GM21526 (cell line): Measurements from ENCODE around the gene PSMA4.
"Not testable (repeated sequence)": the region's sequence is repeated elsewhere in the genome, so short reads cannot be mapped to it uniquely, and the experiment has no call there.

Experiments
- ATAC-seq: cut with Tn5 transposase; IDR thresholded peaks from one replicate; pipeline ENCODE4 v1.9.1; 2021; ENCODE audit warnings: moderate library complexity; ENCODE audit not compliant: unreplicated experiment, low FRiP score

PSMA4 gene

DNA sequence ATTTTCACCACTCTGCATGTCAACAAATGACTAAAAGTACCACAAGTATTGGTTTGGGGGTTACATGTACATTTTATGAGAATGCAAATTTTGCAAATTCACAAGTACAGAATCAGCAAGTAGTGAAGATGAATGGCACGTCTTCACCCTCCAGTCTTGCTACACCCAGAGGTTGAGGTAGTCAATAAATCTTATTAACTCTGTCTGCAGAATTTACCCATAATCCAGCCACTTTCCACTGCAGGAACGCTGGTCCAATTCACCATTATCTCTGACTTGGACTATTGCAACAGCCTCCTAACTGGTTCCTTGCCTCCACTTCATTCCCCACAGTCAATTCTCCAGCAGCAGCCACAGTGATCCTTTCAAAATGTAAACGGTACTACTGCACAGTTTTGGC is 10.6 kb downstream of the PSMA4 start:
- ATAC-seq = no peak

DNA sequence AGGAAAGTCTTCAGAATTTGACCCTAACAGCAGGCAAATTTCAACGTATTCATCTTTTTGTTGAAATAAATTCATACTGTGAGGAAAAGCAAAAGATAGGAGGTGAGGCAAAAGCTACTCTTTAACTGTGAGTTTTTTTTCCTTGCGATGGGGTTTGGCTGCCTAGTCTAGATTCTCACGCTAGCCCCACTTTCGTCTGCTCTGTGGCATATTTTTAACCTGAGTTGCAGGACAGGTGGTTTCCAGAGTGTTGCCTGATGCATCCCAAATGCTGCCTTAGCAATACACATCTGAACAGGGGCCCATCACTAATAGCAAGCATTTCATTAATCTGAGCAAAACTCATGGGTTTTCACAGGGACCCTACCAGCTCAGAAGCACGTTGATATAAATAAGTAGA is 11.7 kb downstream of the PSMA4 start:
- no peak for ATAC-seq

DNA sequence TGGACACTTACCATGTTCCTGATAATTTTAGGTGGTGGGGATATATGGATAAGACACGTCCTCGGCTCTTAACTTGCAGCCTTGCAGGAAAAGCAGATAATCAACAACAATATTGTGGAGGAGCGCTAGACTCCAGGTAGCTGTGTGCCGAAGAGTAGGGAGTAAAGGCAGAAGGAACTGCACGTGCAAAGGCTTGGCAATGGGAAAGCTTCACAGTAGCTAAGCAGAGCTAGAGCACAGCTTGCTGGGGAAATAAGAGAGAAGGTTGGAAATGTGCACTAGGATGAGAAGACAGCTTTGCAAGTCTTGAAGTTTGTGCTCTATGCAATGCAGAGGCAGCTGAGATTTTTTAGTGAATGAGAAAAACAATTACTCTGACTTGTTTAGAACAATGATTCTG is 12.4 kb downstream of the PSMA4 start:
- ATAC-seq = no peak

DNA sequence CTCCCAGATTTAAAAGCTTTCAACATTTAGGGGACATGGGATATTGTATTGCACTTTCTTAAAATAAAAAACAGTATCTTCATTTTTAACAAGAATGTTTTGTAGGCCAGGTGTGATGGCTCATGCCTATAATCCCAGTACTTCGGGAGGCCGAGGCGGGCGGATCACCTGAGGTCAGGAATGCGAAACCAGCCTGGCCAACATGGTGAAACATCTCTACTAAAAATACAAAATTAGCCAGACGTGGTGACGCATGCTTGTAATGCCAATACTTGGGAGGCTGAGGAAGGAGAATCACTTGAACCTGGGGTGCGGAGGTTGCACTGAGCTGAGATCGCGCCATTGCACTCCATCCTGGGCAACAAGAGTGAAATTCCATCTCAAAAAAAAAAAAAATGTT is 20.0 kb downstream of the PSMA4 start:
- not testable (repeated sequence) for ATAC-seq

DNA sequence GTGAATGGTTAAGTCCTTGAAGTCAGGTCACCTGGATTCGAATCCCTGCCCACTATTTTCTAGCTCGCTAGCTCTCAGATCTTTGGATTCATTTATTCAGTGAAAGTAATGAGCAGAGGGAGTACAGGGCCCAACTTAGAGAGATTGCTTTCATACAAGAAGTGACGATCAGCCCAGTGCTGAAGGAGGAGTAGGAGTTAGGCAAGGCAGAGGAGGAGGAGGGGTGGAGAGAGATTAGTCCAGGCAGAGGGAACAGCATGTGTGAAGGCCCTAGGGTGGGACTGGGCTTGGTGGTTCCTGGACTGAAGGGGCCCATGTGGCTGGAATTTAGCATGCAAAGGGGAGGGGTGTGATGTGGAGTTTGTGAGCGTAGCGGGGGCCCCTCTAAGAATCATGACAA is 21.2 kb downstream of the PSMA4 start:
- no peak for ATAC-seq

DNA sequence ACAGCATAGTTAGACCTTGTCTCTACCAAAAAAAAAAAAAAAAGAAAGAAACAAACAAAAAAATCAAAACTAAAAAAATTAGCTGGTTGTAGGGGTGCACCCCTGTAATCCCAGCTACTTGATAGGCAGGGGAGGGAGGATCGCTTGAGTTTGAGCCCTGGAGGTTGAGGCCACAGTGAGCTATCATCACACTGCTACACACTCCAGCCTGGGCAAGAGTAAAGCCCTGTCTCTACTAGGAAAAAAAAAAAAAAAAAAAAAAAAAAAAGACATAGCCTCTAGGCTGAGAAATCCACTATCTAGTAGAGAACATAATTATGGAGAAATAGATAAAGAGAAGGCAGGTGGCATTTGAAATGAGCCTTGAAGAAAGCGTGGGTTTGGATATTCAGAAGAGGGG is 22.8 kb downstream of the PSMA4 start:
- no peak for ATAC-seq

DNA sequence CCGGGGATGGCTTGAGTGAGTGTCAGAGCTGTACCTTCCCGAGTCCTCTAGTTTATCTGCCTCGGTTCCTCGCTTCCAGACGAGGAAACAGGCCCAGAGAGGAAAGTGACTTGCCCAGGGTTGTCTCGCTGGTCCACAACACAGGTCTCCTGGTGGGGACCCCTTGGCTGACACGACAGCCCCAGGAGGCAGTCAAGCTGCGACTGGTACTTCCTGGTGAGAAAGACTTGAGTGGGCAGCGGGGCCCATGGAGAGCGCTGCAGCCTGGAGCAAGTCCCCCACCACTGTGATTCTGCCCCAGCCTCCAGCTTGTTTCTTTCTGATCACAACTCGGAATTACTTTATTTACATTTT is 24.5 kb downstream of the PSMA4 start:
- no peak for ATAC-seq

DNA sequence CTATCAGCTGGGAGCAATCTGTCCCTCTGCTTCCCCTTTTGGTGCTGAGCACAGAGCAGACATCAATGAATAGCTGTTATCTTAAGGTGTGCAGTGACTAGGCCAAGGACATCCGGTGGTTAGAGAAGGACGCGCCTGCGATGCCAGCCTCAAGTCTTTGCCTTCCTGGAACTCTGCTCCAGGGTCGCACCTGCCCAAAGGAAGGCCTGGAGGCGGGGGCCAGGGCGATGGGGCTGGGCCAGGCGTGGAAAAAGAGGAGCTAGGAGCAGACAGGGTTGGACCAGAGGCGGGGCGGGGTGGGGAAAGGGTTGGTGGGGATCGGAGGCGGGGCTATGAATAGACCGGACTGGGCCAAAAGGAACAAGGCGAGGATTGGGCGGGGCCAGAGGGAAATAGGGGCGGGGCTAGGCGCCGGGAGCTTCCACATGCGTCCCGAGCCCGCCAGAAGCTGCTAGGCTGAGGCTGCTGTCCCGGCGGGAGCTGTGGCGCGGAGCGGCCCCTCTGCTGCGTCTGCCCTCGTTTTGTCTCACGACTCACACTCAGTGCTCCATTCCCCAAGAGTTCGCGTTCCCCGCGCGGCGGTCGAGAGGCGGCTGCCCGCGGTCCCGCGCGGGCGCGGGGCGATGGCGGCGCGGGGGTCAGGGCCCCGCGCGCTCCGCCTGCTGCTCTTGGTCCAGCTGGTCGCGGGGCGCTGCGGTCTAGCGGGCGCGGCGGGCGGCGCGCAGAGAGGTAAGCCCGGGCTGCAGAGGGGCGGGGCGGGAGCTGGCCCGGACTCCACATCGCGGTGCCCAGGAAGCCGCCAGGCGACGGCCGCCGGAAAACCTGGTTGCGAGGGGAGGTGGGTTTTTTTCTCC is 25.1 kb downstream of the PSMA4 start, which contains the start of gene CHRNA5:
Gene CHRNA5, plus strand, starts transcription at position 424 of the 854 bp plus-strand sequence. Its CDS starts 200 bp downstream, at position 624.
- no peak for ATAC-seq

DNA sequence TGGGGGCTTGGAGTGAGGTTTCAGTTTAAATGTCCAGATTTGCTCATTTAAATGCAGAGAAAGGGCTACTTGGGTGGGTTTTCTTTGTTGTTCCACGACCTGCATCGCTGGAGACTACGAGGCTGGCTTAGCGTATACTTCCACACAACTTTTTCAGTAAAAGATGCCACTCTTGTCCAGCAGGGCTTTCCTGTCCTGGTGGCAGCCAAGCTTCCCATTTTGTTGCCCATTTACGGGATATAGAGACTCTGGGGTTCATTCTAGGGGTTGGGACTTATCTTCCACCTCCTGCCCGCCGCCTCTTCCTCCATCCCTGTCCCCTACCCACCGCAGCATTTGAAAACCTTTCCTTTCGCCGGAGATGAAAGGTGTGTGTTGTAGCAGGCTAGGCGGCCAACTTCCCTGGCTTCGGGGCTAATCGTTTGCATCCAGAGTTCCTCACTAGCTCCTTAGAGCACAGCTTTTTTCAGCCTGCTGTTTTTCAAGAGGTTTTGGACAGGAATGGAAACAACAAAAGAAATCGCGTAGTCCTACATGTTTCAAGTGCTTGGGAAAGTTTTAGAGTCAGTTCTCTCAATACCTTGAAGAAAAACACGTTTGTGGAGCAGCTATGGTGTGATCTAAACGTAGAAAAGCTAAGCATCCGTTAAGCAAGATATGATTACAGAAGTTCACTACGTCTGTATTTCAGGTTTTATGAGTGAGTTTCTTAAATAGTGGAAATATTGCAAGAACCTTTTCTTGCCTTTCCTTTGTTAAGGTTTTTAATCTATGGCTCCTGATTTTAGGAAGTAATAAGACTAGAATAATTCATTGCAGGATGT is 25.9 kb downstream of the PSMA4 start:
- ATAC-seq = no peak

DNA sequence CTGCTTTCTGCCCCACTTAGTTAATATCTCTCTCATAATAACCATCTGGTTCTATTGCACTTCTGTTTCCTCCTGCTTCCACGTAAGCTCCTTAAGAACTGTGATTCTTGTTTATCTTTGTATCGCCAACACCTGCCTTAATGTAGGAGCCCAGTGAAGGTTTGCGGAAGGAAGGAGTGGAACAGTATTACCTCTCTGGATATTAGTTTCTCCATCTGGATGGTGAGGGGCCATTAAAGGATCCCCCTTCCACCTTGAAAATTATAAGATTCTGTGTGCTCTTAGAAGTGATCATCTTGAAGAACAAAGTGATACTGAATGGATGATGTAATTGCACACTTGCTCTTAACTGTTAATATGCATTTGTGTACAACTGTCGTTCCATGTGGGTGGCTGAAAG is 27.3 kb downstream of the PSMA4 start:
- no peak for ATAC-seq

DNA sequence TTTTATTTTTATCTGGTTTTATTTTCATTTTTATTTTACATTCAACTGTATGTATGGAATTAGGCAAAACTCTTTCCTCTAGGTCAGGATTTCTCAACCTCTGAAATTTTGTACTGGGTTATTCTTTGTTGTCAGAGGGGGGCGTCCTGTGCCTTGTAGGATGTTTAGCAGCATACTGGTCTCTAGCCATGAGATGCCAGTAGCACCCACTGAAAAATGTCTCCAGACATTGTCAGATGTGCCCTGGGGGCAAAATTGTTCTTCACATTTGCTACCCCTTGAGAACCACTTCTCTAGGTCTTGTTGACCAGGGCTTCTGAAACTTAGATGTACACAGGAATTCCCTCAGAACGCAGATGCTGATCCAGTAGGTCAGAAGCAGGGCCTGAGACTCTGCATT is 30.5 kb downstream of the PSMA4 start:
- ATAC-seq = no peak

DNA sequence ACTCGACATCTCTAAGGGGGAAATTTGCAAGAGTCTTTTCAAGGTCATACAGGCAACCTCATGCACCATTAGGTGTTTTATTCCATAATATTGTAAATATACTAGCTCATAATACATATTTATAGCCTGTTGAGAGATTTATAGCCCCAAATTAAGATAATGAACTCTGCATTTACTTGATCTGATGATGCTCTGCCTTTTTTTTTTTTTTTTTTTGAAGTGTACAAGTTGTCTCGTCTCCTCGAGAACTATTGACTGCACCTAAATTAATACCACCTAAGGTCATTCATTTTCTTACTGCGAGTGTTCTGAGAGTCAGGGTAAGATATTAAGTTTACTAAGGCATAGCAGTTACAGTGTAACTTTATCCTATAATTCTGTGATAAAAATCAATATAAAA is 31.1 kb downstream of the PSMA4 start:
- no peak for ATAC-seq

DNA sequence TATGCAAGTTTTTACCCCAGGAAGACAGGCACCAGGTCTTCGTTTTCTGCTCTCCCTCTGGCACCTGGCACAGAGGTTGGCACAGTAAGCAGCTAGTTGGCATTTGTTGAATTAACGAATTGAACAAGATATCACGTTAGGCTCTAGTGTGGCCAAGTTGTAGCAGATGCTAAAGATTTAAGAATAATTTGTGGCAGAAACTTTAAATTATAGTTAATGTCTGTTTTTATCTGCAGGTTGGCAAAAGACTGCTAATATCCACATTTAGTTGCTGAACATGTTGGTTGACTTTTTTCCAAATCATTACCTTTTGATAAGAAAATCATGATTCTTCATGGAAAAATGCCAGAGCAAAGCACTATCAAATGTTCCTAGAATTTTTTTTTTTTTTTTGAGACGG is 33.2 kb downstream of the PSMA4 start:
- no peak for ATAC-seq

DNA sequence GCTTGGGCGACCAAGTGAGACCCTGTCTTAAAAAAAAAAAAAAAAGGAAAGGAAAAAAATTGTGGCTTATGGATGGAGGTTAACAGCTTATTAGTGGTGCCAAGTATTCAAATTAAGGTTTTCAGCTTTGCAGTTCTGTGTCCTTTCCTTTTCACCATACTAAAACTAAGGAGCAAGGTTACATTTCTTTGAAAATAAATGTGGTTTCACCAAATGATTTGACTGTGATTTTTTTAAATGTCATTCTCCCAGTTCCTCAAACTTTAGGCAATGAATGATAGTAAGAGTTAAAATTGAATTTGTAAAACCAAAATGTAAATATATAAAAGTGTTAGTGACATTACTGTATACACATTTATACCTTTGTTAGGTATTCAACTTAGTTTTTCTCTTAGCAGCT is 34.7 kb downstream of the PSMA4 start:
- ATAC-seq = no peak

DNA sequence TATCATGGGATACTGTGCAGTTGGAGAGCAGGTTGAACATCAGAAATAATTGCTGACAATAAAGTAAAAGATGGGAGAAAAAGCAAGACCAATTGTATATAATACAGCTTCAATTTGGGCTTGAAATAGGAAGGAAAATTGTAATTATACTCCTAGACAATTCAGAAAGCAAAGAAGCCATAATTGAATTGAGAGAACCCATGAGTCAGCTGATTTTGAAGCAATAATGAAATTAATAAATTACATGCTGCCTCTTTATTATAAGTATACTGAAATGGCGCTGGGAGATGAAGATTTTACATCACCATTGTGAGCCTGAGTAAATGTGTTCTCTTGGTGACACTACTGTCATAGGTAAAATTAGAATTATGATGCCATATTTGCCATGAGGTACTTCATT is 57.3 kb downstream of the PSMA4 start:
- no peak for ATAC-seq

DNA sequence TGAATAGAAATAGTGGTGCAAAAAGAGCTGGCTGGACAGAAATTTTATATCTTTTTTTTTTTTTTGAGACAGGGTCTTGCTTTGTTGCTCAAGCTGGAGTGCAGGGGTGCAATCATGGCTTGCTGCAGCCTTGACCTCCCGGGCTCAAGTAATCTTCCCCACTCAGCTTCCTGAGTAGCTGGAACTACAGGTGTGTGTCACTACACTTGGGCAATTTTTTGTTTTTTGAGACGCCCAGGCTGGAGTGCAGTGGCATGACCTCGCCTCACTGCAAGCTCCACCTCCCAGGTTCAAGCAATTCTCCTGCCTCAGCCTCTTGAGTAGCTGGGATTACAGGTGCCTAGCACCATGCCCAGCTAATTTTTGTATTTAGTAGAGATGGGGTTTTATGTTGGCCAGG is 58.1 kb downstream of the PSMA4 start:
- no peak for ATAC-seq

DNA sequence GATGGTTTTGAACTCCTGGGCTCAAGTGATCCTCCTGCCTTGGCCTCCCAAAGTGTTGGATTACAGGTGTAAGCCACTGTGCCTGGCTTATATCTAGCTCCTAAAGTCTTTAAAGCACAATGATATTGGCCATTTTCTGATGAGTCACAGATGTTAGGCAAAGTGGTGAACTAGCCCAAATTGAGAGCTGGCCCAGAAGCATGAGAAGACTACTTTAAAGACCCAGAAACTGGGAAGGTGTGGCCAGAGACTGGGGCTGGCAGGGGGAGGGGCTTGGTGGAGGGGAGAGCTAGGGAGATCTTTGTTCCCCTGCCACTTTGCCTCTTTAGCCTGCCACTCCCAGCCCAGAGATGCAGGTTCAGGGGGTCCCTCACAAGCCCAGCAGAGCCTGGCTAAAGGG is 58.9 kb downstream of the PSMA4 start:
- no peak for ATAC-seq
